GM19025 (cell line): ENCODE measurements around the gene RSU1.
A peak's percentile ranks its signal among the peaks of the same experiment; 100 is the strongest.
"Not testable (repeated sequence)": the region's sequence is repeated elsewhere in the genome, so short reads cannot be mapped to it uniquely, and the experiment has no call there.

Experiments
- ATAC-seq: cut with Tn5 transposase; IDR thresholded peaks from one replicate; pipeline ENCODE4 v1.9.1; 2021; ENCODE audit warnings: mild to moderate bottlenecking, low read depth, moderate library complexity; ENCODE audit not compliant: unreplicated experiment

The RSU1 gene

GRCh38 chr10:16788125-16788524 lies 29.1 kb downstream of the RSU1 start:
- peak; percentile 19 for ATAC-seq

- peak; percentile 68 for ATAC-seq
These were observed 29.8 kb downstream of the RSU1 start for GRCh38 chr10:16787361-16787791.

DNA sequence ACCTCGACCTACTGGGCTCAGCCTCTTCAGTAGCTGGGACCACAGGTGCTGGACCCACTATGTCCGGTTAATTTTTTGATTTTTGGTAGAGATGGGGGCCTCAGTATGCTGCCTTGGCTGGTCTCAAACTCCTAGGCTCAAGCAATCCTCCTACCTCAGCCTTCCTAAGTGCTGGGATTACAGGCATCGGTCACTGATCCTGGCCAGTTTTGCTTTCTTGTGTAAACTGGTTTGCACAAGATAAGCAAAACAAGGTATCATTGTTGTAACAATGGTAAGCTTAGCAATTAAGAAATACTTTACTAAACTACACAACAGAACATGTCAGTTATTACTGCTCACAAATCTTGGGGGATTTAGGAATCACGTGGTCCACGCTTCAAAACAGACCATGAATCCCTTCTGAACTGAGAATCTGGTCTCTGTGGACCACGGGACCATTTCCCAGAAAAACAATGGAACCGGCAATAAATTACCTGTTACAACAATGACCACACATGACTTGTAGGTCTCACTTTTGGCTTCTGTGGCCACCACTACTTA lies 36.8 kb downstream of the RSU1 start:
- ATAC-seq, result no peak

DNA sequence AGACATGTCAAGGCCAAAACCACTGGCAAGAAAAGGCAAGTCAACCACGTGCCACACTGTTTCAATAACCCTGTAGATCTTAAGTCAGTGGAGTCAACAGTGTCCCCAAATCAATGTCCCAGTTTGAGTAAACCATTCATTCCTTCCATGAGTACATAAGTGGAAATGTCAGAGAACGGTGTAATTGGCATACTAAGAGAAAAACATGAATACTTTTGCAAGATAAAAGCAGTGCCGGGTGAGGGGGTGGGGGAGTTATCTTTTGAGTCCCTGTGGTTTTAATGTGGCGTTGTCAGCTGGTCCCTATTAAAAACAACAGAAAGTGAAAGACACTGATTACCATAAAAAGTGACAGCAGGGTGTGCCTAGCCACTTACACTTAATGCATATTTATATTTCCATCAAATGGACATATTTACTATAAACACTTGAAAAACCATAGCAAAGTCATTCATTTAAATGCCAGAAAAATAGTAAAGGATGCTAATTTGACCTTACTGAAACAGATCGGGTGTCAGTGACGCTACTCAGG lies 37.8 kb downstream of the RSU1 start:
- peak; percentile 73 for ATAC-seq

- ATAC-seq, result no peak
These were observed 39.5 kb downstream of the RSU1 start for GRCh38 chr10:16777473-16778370.

GRCh38 chr10:16776896-16777295 lies 40.3 kb downstream of the RSU1 start:
- ATAC-seq, result no peak

DNA sequence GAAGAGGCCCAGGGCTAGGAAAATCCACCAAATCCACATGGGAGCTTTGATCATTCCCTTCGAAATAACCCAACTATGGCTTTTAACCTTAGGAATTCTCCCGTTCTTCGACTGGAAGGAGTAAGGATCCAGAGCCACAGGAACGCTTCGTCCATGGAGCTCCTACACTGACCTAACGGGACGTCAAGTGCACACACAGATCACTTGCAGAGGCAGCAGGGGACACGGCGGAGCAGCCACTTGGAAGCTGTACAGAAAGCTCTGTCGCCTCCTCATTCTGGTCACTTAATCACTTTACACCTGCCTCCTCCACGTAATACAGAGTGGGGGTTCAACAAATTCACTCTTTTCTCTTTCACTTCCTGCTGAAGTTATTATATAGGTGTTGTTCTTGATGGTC lies 43.9 kb downstream of the RSU1 start:
- no peak for ATAC-seq

DNA sequence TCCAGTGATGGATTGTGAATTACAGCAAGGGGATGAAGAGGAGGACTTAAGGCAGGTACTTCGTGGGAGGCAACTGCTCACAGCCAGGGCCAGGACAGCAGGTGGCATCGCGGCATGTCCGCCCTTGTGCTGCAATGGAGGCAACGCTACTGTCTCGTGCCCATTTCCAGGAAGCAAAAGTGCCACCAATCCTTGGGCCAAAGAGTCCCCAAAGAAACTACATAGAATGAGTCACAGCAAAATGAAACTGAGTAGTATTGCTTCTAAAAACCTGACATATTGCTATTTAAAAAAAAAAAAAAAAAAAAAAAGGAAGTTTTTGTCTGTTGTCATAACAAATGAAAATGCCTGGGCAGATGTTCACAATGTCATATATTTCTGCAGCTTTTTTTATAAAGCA lies 46.6 kb downstream of the RSU1 start:
- no peak for ATAC-seq

GRCh38 chr10:16770141-16770540 lies 47.1 kb downstream of the RSU1 start:
- ATAC-seq, result no peak

DNA sequence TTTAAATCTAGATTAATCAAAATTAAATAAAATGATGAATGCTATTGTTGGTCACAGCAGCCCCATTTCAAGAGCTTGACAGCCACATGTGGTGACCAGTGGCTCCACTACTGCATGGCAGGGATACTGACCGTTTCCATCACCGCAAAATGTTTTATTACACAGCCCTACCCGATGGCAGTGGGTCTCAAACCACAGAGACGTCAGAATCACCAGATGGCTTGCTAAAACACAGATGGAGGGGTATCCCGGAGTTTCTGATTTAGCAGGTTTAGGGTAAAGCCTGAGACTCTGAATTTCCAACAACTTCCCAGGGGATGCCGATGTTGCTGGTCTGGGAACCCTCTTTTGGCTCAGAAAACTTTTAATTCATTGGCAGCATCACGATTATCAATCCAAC lies 47.9 kb downstream of the RSU1 start:
- no peak for ATAC-seq

- no peak for ATAC-seq
These were observed 48.5 kb downstream of the RSU1 start for GRCh38 chr10:16768702-16769101.

- no peak for ATAC-seq
These were observed 51.5 kb downstream of the RSU1 start for GRCh38 chr10:16765509-16766375.

GRCh38 chr10:16761300-16761699 lies 55.9 kb downstream of the RSU1 start:
- no peak for ATAC-seq

- no peak for ATAC-seq
These were observed 60.5 kb downstream of the RSU1 start for GRCh38 chr10:16756561-16757221.

DNA sequence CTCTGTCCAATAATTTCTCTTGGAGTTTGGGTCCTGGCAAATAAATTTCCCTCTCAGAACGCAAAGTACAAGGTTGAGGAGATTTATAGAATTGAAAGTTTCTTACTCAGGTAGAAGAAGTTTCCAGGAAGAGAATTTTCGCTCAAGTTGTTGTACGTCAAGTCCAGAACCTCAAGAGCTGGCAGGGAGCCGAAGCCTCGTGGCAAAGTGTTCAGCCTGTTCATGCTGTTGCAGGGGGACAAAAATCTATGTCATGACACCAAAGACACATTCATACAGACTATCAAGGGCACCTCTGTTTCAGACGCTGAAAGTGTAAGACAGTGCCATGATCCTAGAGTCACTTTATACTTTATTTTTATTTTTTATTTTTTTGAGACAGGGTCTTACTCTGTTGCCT lies 62.5 kb downstream of the RSU1 start:
- ATAC-seq, result no peak

- not testable (repeated sequence) for ATAC-seq
These were observed 64.4 kb downstream of the RSU1 start for GRCh38 chr10:16752849-16753248.

DNA sequence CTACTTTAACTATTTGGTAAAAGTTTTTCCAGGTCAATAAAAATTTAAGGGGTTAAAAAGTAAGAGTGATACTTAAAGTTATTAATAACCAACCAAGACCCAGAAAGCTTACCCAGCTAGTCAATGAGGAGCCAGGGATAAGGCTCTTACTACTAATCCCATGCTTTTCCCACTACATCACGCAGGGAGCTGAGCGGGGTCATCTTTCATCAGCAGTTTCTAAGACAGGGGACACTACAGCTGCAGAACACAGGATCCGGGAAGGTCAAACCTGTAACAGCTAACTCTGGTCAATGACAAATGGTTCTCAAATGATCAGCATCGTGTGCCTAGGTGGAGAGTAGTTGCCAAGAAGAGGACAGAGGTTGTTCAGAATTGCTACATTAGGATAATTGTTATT lies 65.1 kb downstream of the RSU1 start:
- ATAC-seq, result no peak

- no peak for ATAC-seq
These were observed 66.0 kb downstream of the RSU1 start for GRCh38 chr10:16751244-16751643.

DNA sequence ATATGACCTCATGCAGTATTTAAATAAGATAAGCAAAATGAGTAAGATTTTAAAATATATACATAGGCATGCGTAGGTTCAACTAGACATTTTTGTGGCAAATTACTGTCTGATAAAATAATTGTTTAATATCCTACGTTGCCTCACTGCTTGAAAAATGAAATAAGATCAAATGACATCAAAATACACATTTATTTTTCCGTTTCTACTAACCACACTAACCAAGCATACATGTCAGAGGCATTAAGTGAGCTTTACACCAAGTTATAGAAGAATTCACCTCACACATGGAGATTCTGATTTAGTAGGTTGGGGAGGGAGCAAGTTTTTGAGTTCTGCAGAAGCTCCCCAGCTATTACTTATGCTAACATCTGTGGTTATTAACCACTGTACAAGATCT lies 66.8 kb downstream of the RSU1 start:
- ATAC-seq, result no peak

DNA sequence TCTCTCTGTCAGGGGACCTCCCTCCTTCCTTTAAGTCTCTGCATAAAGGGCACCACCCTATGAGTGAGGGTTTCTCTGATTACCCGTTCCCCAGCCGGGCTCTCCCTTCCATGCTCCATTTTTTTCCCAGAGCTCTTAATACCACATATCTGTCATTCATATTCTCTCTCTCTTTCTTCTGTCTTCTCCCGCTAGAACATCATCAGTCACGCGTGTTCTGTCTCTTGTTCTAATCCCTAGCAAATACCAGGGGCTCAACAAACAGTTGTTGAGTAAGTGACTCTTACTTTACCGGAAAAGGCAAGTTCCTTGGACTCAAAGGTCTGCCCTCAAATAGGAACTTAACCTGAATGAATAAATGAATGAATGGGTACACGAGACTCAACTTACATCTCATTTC lies 68.5 kb downstream of the RSU1 start:
- no peak for ATAC-seq
